Left forelimb (tissue), 1 donor: Measurements from ENCODE around the gene DDX25.
A peak's percentile ranks its signal among the peaks of the same experiment; 100 is the strongest.

Experiments used
- DNase-seq: peaks from one replicate; pipeline ENCODE4 v3.0.0-alpha.2; 2018; ENCODE audit warnings: low spot score

DDX25 gene

GRCh38 chr11:125950696-125951651, 46.7 kb downstream of the DDX25 start:
- DNase-seq: no peak

GRCh38 chr11:125951731-125952130, 47.4 kb downstream of the DDX25 start:
- DNase-seq: no peak

GRCh38 chr11:125952559-125952958, 48.3 kb downstream of the DDX25 start:
- DNase-seq: no peak

- DNase-seq: no peak
These were observed 48.7 kb downstream of the DDX25 start for GRCh38 chr11:125952973-125953372.

GRCh38 chr11:125953401-125953935, 49.2 kb downstream of the DDX25 start:
- DNase-seq: no peak

GRCh38 chr11:125954123-125954944, 50.0 kb downstream of the DDX25 start:
- no peak for DNase-seq

- DNase-seq: no peak
These were observed 50.8 kb downstream of the DDX25 start for GRCh38 chr11:125954945-125955640.

GRCh38 chr11:125955856-125956255, 51.5 kb downstream of the DDX25 start:
- no peak for DNase-seq

- peak; percentile 60 for DNase-seq
These were observed 52.3 kb downstream of the DDX25 start for GRCh38 chr11:125956391-125957134.

GRCh38 chr11:125957618-125958332, 53.5 kb downstream of the DDX25 start:
- no peak for DNase-seq

- no peak for DNase-seq
These were observed 54.6 kb downstream of the DDX25 start for GRCh38 chr11:125958872-125959400.

- no peak for DNase-seq
These were observed 55.2 kb downstream of the DDX25 start for GRCh38 chr11:125959511-125959910.

GRCh38 chr11:125959931-125960330, 55.6 kb downstream of the DDX25 start:
- DNase-seq: no peak

- DNase-seq: no peak
These were observed 56.5 kb downstream of the DDX25 start for GRCh38 chr11:125960771-125961170.

- DNase-seq: no peak
These were observed 63.2 kb downstream of the DDX25 start for GRCh38 chr11:125967515-125967914.

GRCh38 chr11:125968354-125968753, 64.0 kb downstream of the DDX25 start:
- DNase-seq: no peak

GRCh38 chr11:125971618-125972017, 67.3 kb downstream of the DDX25 start:
- DNase-seq: no peak

GRCh38 chr11:125974284-125974683, 70.0 kb downstream of the DDX25 start:
- DNase-seq: no peak

- DNase-seq: no peak
These were observed 71.3 kb downstream of the DDX25 start for GRCh38 chr11:125975634-125976033.

- DNase-seq: no peak
These were observed 71.8 kb downstream of the DDX25 start for GRCh38 chr11:125976156-125976555.
